IMR-90 (cell line): ENCODE results near the gene OTUD7B. TPM values are rescaled to one million over a fixed set of nuclear protein-coding genes. Genes with fewer than 3 reads are reported as not detected.

Experiments used
- ATAC-seq: fragments of 200-7000 bp; cut with Tn5 transposase; 2 replicates; pipeline ENCODE4 v1.9.1; 2020; ENCODE audit warnings: low read depth, mild to moderate bottlenecking, moderate library complexity
- BruUV-seq: library from RNA; stranded (reverse); fragments of 400-500 nt; replicated peaks from 2 replicates; lab custom pipeline; 2021; lab: Mats Ljungman, UMichigan
- CTCF ChIA-PET: fragments of 300-600 bp; formaldehyde crosslinking; extraction: SDS; loops from one replicate; lab custom pipeline; 2021; ENCODE audit warnings: antibody characterized with exemption; lab: Yijun Ruan, JAX
- POLR2A ChIA-PET: fragments of 300-600 bp; sonication (Branson Sonifier 250); formaldehyde crosslinking; loops from one replicate; lab custom pipeline; 2022; ENCODE audit warnings: antibody characterized with exemption; ENCODE audit not compliant: unreplicated experiment; lab: Charles Lee
- DNase-seq: peaks from one replicate; pipeline ENCODE4 v3.0.0; 2013
- H2AFZ ChIP-seq: replicated peaks from 2 replicates; pipeline ENCODE3; 2013; ENCODE audit warnings: low read length, mild to moderate bottlenecking; ENCODE audit not compliant: poor library complexity
- H2AK5ac ChIP-seq: 2 replicates; pipeline ENCODE4 v1.6.1; 2013; ENCODE audit warnings: low read depth, low read length, inconsistent platforms
- H2AK9ac ChIP-seq: replicated peaks from 2 replicates; pipeline ENCODE3; 2013; ENCODE audit warnings: mild to moderate bottlenecking, low read depth, low read length, moderate library complexity; ENCODE audit not compliant: poor library complexity
- H2BK120ac ChIP-seq: 2 replicates; pipeline ENCODE4 v1.6.1; 2013; ENCODE audit warnings: low read depth, low read length, inconsistent platforms
- H2BK15ac ChIP-seq: 3 replicates; pipeline ENCODE4 v1.6.1; 2013; ENCODE audit warnings: low read depth, low read length, inconsistent platforms
- H2BK20ac ChIP-seq: 2 replicates; pipeline ENCODE4 v1.6.1; 2013; ENCODE audit warnings: low read depth, mild to moderate bottlenecking, inconsistent platforms, low read length, moderate library complexity
- H2BK5ac ChIP-seq: 2 replicates; pipeline ENCODE4 v1.6.1; 2013; ENCODE audit warnings: mild to moderate bottlenecking, low read depth, low read length, inconsistent platforms; ENCODE audit not compliant: poor library complexity, severe bottlenecking
- H3K14ac ChIP-seq: replicated peaks from 2 replicates; pipeline ENCODE4 v1.6.1; 2013; ENCODE audit warnings: low read depth, low read length, inconsistent platforms
- H3K18ac ChIP-seq: 2 replicates; pipeline ENCODE4 v1.6.1; 2013; ENCODE audit warnings: low read depth, low read length, control low read depth
- H3K23ac ChIP-seq: 2 replicates; pipeline ENCODE4 v1.6.1; 2013; ENCODE audit warnings: low read depth, low read length, inconsistent platforms
- H3K27ac ChIP-seq: 2 replicates; pipeline ENCODE4 v1.5.1; 2013; ENCODE audit warnings: mild to moderate bottlenecking, control low read depth, low read length; ENCODE audit not compliant: insufficient read depth
- H3K27me3 ChIP-seq: 2 replicates; pipeline ENCODE4 v1.6.1; 2013; ENCODE audit warnings: low read length; ENCODE audit not compliant: control insufficient read depth, insufficient read depth
- H3K36me3 ChIP-seq: 2 replicates; pipeline ENCODE4 v1.6.1; 2013; ENCODE audit warnings: low read length, mixed read lengths; ENCODE audit not compliant: control insufficient read depth, insufficient read depth
- H3K4ac ChIP-seq: 2 replicates; pipeline ENCODE4 v1.6.1; 2013; ENCODE audit warnings: low read depth, low read length, inconsistent platforms
- H3K4me1 ChIP-seq: 2 replicates; pipeline ENCODE4 v1.6.1; 2013; ENCODE audit warnings: low read length, mixed read lengths; ENCODE audit not compliant: control insufficient read depth, insufficient read depth
- H3K4me2 ChIP-seq: 2 replicates; pipeline ENCODE4 v1.6.1; 2013; ENCODE audit warnings: low read depth, mild to moderate bottlenecking, control low read depth, low read length, moderate library complexity
- H3K4me3 ChIP-seq: 2 replicates; pipeline ENCODE4 v1.5.1; 2013; ENCODE audit warnings: low read depth, mild to moderate bottlenecking, control low read depth, low read length, moderate library complexity; ENCODE audit not compliant: insufficient read depth
- H3K56ac ChIP-seq: 2 replicates; pipeline ENCODE4 v1.6.1; 2013; ENCODE audit warnings: low read length, inconsistent platforms; ENCODE audit not compliant: insufficient read depth; ENCODE audit errors: extremely low read depth
- H3K79me1 ChIP-seq, 2 experiments: 2 replicates each; pipeline ENCODE4 v1.6.1; 2013; ENCODE audit warnings: low read length in 2 of 2, inconsistent platforms in 1 of 2, low read depth in 1 of 2
- H3K9ac ChIP-seq: 2 replicates; pipeline ENCODE4 v1.6.1; 2013; ENCODE audit warnings: low read depth, low read length, control low read depth
- H3K9me1 ChIP-seq: 2 replicates; pipeline ENCODE4 v1.6.1; 2013; ENCODE audit warnings: low read length, inconsistent platforms; ENCODE audit not compliant: insufficient read depth
- H3K9me3 ChIP-seq: 2 replicates; pipeline ENCODE4 v1.6.1; 2013; ENCODE audit warnings: low read length; ENCODE audit not compliant: control insufficient read depth, insufficient read depth
- H4K20me1 ChIP-seq: 2 replicates; pipeline ENCODE4 v1.6.1; 2013; ENCODE audit warnings: low read length, inconsistent platforms; ENCODE audit not compliant: insufficient read depth
- H4K5ac ChIP-seq: 2 replicates; pipeline ENCODE4 v1.6.1; 2013; ENCODE audit warnings: mild to moderate bottlenecking, low read depth, low read length, control low read depth
- H4K8ac ChIP-seq, 2 experiments: 2 replicates each; pipeline ENCODE4 v1.6.1; 2013; ENCODE audit warnings: low read depth in 2 of 2, low read length in 2 of 2, control low read depth in 1 of 2, inconsistent platforms in 1 of 2
- H4K91ac ChIP-seq: 2 replicates; pipeline ENCODE4 v1.6.1; 2013; ENCODE audit warnings: low read depth, low read length, inconsistent platforms; ENCODE audit not compliant: insufficient read depth
- BHLHE40 ChIP-seq: fragments of 150-350 bp; IDR thresholded peaks from 2 replicates; pipeline ENCODE4 v1.6.1; 2016; ENCODE audit warnings: mild to moderate bottlenecking, low read depth, low read length
- CEBPB ChIP-seq: IDR thresholded peaks from 2 replicates; pipeline ENCODE4 v1.6.1; 2012; ENCODE audit warnings: low read depth, low read length, improper control_type of control experiment
- CHD1 ChIP-seq: IDR thresholded peaks from 2 replicates; pipeline ENCODE4 v1.6.1; 2012; ENCODE audit warnings: low read depth, low read length, improper control_type of control experiment
- FOS ChIP-seq: fragments of 150-350 bp; IDR thresholded peaks from 2 replicates; pipeline ENCODE4 v1.6.1; 2016; ENCODE audit warnings: low read depth, low read length
- MAFK ChIP-seq: IDR thresholded peaks from 2 replicates; pipeline ENCODE4 v1.6.1; 2012; ENCODE audit warnings: low read depth, low read length, improper control_type of control experiment
- MAZ ChIP-seq: IDR thresholded peaks from 2 replicates; pipeline ENCODE4 v1.6.1; 2012; ENCODE audit warnings: low read depth, mild to moderate bottlenecking, low read length, improper control_type of control experiment, moderate library complexity, borderline replicate concordance
- MXI1 ChIP-seq: IDR thresholded peaks from 2 replicates; pipeline ENCODE4 v1.6.1; 2012; ENCODE audit warnings: low read depth, mild to moderate bottlenecking, low read length, moderate library complexity, borderline replicate concordance
- NFE2L2 ChIP-seq: fragments of 150-350 bp; IDR thresholded peaks from 2 replicates; pipeline ENCODE4 v1.6.1; 2016; ENCODE audit warnings: low read depth, mild to moderate bottlenecking, low read length
- POLR2A ChIP-seq: IDR thresholded peaks from 2 replicates; pipeline ENCODE4 v1.6.1; 2012; ENCODE audit warnings: mild to moderate bottlenecking, low read depth, low read length
- RAD21 ChIP-seq: IDR thresholded peaks from 2 replicates; pipeline ENCODE4 v1.6.1; 2012; ENCODE audit warnings: low read length, improper control_type of control experiment
- RCOR1 ChIP-seq: IDR thresholded peaks from 2 replicates; pipeline ENCODE4 v1.6.1; 2012; ENCODE audit warnings: mild to moderate bottlenecking, low read length, improper control_type of control experiment; ENCODE audit not compliant: insufficient replicate concordance
- RFX5 ChIP-seq: IDR thresholded peaks from 2 replicates; pipeline ENCODE4 v1.8.0; 2012; ENCODE audit warnings: low read depth, mild to moderate bottlenecking, low read length, moderate library complexity
- SMC3 ChIP-seq: fragments of 150-350 bp; IDR thresholded peaks from 2 replicates; pipeline ENCODE4 v1.6.1; 2016; ENCODE audit warnings: low read depth, mild to moderate bottlenecking, antibody characterized with exemption, low read length, moderate library complexity
- WGBS, 2 experiments: methylation state at CpG; one replicate each; pipeline versions ENCODE4 v1.1.5 to v1.1.7; 2013; ENCODE audit warnings: missing lambda C conversion rate in 2 of 2; ENCODE audit not compliant: insufficient read length in 1 of 2; ENCODE audit errors: extremely low coverage in 2 of 2; 5-methylcytosine and 5-hydroxymethylcytosine counted together
- dilution Hi-C: fragments of 300-500 bp; cut with HindIII; formaldehyde crosslinking; loops from one replicate; pipeline ENCODE4 v1.14.3; 2018; ENCODE audit warnings: low sequenced_read_pairs; ENCODE audit not compliant: unreplicated experiment
- in situ Hi-C: fragments of 300-500 bp; cut with MboI; formaldehyde crosslinking; loops from 3 replicates; pipeline ENCODE4 v1.14.3; 2019; ENCODE audit warnings: low sequenced_read_pairs, inconsistent platforms, mixed read lengths
- intact Hi-C: fragments of 100-400 bp; cut with micrococcal nuclease; formaldehyde crosslinking; loops from 2 replicates; pipeline ENCODE4 v1.10.0; 2022
- polyA plus RNA-seq, 3 experiments: library from polyadenylated mRNA; depleted of rRNA; stranded (reverse); fragments of >200 nt; gene quantifications; 2 replicates each; pipeline ENCODE4 v1.2.3, GENCODE V29; 2012; ENCODE audit warnings: low replicate concordance in 1 of 3
- total RNA-seq: library from RNA; depleted of rRNA; stranded (reverse); fragments of >200 nt; gene quantifications from 2 replicates; pipeline ENCODE4 v1.2.3, GENCODE V29; 2012
- TF ChIP-seq, protein P1 (sequence below): fragments of 150-350 bp; IDR thresholded peaks from 2 replicates; pipeline ENCODE4 v1.6.1; 2017; ENCODE audit warnings: mild to moderate bottlenecking, antibody characterized with exemption, low read length, low read depth
- TF ChIP-seq, protein P2 (sequence below): fragments of 150-350 bp; IDR thresholded peaks from 2 replicates; pipeline ENCODE4 v1.6.1; 2016; ENCODE audit warnings: low read depth, mild to moderate bottlenecking, low read length, moderate library complexity, borderline replicate concordance
- TF ChIP-seq, protein P3 (sequence below): conservative IDR thresholded peaks from 2 replicates; pipeline ENCODE4 v1.5.1; 2012; ENCODE audit warnings: mild to moderate bottlenecking, low read depth, low read length, improper control_type of control experiment

OTUD7B gene
- total and polyA plus RNA-seq, 2 of the 4 experiments (the other 2 are of a cell fraction), result 7.5 to 18.6 TPM

DNA sequence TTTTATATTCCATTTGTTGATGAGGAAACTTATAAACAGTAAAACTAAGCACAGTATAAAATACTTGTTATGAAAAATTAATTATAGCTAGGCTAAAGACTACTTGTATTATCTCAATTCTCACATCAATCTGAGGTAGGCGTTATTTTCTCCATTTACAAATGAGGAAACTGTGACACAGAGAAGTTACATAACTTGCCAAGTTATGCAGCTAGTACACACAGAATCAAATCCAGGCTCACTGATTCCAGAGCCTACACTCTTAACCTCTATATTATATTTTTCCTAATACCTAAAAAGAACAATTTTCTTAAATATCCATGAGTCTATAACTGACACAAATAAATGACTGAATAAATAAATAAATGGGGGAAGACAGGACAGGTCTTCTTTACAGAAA lies 45.9 kb upstream of the OTUD7B start:
- dilution Hi-C loops, result no loop called here
- Histone ChIP-seq H4K91ac (no peak overlapping the region), H2BK15ac (no peak overlapping the region), H3K18ac (no peak overlapping the region), H3K9ac (no peak overlapping the region), H3K14ac (no peak overlapping the region), H3K4me2 (no peak overlapping the region), H3K79me1 (peaks cover 7 to 18% of the 10 kb centered on the region in 2 experiments; a peak in 2 of 4 replicates), H3K9me1 (no peaks in the 10 kb centered on the region), H4K5ac (no peak overlapping the region), H3K36me3 (no peaks in the 10 kb centered on the region), H3K4ac (no peak overlapping the region), H3K27me3 (no peaks in the 10 kb centered on the region), H2AK9ac (no peak overlapping the region), H3K56ac (no peak overlapping the region), H2BK20ac (no peak overlapping the region), H3K4me1 (no peaks in the 10 kb centered on the region; the same call in 1 of the 2 replicates), H2AK5ac (no peak overlapping the region), H3K4me3 (no peak overlapping the region), H4K20me1 (no peaks in the 10 kb centered on the region), H3K27ac (no peak overlapping the region), H3K9me3 (no peaks in the 10 kb centered on the region), H2BK120ac (no peak overlapping the region), H3K23ac (no peak overlapping the region), H2AFZ (no peak overlapping the region), H2BK5ac (no peak overlapping the region), H4K8ac (no peak overlapping the region)
- ATAC-seq (no peak), DNase-seq (no peak)
- WGBS, 2 experiments, result no CpG with 5 or more reads among the region's 1 CpG
- POLR2A ChIA-PET, result no interaction called here
- in situ Hi-C loops, result loop anchor here (10.0 kb wide), 1 partner anchor 162 kb away; the partner anchor contains the start of gene BOLA1
- intact Hi-C loops, result no loop called here
- no TSS peak for BruUV-seq
- TF ChIP-seq RFX5 (no peak), BHLHE40 (no peak), POLR2A (no peak), FOS (no peak), MAFK (no peak), CEBPB (no peak), RCOR1 (no peak), SMC3 (no peak), CHD1 (no peak), RAD21 (no peak), MXI1 (no peak), NFE2L2 (no peak), MAZ (no peak)
- TF ChIP-seq, protein P1, sequence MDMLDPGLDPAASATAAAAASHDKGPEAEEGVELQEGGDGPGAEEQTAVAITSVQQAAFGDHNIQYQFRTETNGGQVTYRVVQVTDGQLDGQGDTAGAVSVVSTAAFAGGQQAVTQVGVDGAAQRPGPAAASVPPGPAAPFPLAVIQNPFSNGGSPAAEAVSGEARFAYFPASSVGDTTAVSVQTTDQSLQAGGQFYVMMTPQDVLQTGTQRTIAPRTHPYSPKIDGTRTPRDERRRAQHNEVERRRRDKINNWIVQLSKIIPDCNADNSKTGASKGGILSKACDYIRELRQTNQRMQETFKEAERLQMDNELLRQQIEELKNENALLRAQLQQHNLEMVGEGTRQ, result no peak
- TF ChIP-seq, protein P2, sequence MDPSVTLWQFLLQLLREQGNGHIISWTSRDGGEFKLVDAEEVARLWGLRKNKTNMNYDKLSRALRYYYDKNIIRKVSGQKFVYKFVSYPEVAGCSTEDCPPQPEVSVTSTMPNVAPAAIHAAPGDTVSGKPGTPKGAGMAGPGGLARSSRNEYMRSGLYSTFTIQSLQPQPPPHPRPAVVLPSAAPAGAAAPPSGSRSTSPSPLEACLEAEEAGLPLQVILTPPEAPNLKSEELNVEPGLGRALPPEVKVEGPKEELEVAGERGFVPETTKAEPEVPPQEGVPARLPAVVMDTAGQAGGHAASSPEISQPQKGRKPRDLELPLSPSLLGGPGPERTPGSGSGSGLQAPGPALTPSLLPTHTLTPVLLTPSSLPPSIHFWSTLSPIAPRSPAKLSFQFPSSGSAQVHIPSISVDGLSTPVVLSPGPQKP, result no peak
- TF ChIP-seq, protein P3, sequence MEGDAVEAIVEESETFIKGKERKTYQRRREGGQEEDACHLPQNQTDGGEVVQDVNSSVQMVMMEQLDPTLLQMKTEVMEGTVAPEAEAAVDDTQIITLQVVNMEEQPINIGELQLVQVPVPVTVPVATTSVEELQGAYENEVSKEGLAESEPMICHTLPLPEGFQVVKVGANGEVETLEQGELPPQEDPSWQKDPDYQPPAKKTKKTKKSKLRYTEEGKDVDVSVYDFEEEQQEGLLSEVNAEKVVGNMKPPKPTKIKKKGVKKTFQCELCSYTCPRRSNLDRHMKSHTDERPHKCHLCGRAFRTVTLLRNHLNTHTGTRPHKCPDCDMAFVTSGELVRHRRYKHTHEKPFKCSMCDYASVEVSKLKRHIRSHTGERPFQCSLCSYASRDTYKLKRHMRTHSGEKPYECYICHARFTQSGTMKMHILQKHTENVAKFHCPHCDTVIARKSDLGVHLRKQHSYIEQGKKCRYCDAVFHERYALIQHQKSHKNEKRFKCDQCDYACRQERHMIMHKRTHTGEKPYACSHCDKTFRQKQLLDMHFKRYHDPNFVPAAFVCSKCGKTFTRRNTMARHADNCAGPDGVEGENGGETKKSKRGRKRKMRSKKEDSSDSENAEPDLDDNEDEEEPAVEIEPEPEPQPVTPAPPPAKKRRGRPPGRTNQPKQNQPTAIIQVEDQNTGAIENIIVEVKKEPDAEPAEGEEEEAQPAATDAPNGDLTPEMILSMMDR, result no peak
- CTCF ChIA-PET, result no interaction called here
